DND-41 (cell line): ENCODE results near the gene SLC2A10.

Experiments
- ATAC-seq: fragments of 200-7000 bp; cut with Tn5 transposase; 3 replicates; pipeline ENCODE4 v1.9.1; 2021; ENCODE audit warnings: low read depth; ENCODE audit not compliant: insufficient read depth
- DNase-seq: peaks from one replicate; pipeline ENCODE4 v3.0.0-alpha.2; 2020
- H2AFZ ChIP-seq: 2 replicates; pipeline ENCODE4 v1.6.0; 2012; ENCODE audit warnings: low read depth, low read length
- H3K27ac ChIP-seq: 2 replicates; pipeline ENCODE4 v1.5.1; 2012; ENCODE audit warnings: low read length, inconsistent platforms
- H3K27me3 ChIP-seq: fragments of 200-600 bp; sonication (generic); 2 replicates; pipeline ENCODE4 v1.6.0; 2012; ENCODE audit warnings: low read length, mild to moderate bottlenecking, inconsistent platforms; ENCODE audit not compliant: insufficient read depth, poor library complexity
- H3K36me3 ChIP-seq: 2 replicates; pipeline ENCODE4 v1.5.1; 2012; ENCODE audit warnings: low read length, inconsistent platforms; ENCODE audit not compliant: insufficient read depth
- H3K4me1 ChIP-seq: 2 replicates; pipeline ENCODE4 v1.5.1; 2012; ENCODE audit warnings: mild to moderate bottlenecking, low read length; ENCODE audit not compliant: insufficient read depth
- H3K4me2 ChIP-seq: 2 replicates; pipeline ENCODE4 v1.6.0; 2012; ENCODE audit warnings: mild to moderate bottlenecking, moderate library complexity, low read length, inconsistent platforms; ENCODE audit not compliant: insufficient read depth
- H3K4me3 ChIP-seq, 2 experiments: fragments of 200-600 bp in 1 of 2; shearing (Covaris generic) in 1 of 2; 2 replicates each; pipeline ENCODE4 v1.5.1; 2012 to 2016; ENCODE audit warnings: inconsistent platforms in 2 of 2, low read length in 2 of 2, mild to moderate bottlenecking in 2 of 2, low read depth in 1 of 2, moderate library complexity in 1 of 2
- H3K79me2 ChIP-seq: 2 replicates; pipeline ENCODE4 v1.6.0; 2012; ENCODE audit warnings: low read length, inconsistent platforms; ENCODE audit not compliant: insufficient read depth
- H3K9ac ChIP-seq: 2 replicates; pipeline ENCODE4 v1.6.0; 2012; ENCODE audit warnings: low read depth, mild to moderate bottlenecking, inconsistent platforms, low read length, moderate library complexity
- H3K9me3 ChIP-seq: 2 replicates; pipeline ENCODE4 v1.5.1; 2012; ENCODE audit warnings: low read length, moderate library complexity, mild to moderate bottlenecking, inconsistent platforms; ENCODE audit not compliant: insufficient read depth, severe bottlenecking
- H4K20me1 ChIP-seq: 2 replicates; pipeline ENCODE4 v1.6.0; 2012; ENCODE audit warnings: low read length; ENCODE audit not compliant: insufficient read depth
- EZH2 ChIP-seq: IDR thresholded peaks from 3 replicates; pipeline ENCODE4 v1.6.1; 2012; ENCODE audit warnings: borderline replicate concordance, low read depth, mild to moderate bottlenecking, moderate library complexity, low read length, inconsistent platforms; ENCODE audit not compliant: severe bottlenecking
- TF ChIP-seq, protein P1 (sequence below): IDR thresholded peaks from 2 replicates; pipeline ENCODE4 v1.5.1; 2012; ENCODE audit warnings: borderline replicate concordance, low read length, moderate library complexity, mild to moderate bottlenecking; ENCODE audit not compliant: poor library complexity, severe bottlenecking; ENCODE audit errors: extremely low read depth

SLC2A10 gene

DNA sequence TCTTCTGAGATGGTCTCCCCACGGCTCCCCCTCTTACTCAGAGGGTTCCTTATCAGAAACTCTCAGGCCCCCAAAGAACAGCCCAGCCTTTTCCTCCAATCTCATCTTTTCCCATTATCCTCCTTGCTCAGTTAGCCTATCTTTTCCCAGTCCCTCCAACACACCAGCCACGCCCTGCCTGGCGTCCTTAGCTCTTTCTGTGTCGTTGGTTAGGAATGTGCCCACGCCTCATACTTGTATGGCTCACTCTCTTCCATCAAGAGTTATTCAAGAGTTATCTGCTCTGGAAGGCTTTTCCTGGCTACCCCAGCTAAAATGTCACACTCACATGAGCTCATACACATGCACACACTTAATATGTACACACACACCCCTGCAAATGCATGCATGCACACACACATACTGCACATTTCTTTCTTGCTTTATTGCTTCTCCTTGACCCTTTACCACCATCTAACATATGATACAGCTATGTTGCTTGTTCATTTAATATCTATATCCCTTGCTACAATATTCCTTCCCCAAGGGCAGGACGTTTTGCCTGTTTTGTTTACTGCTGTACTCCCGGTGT lies 37.6 kb downstream of the SLC2A10 start:
- ATAC-seq = no peak

DNA sequence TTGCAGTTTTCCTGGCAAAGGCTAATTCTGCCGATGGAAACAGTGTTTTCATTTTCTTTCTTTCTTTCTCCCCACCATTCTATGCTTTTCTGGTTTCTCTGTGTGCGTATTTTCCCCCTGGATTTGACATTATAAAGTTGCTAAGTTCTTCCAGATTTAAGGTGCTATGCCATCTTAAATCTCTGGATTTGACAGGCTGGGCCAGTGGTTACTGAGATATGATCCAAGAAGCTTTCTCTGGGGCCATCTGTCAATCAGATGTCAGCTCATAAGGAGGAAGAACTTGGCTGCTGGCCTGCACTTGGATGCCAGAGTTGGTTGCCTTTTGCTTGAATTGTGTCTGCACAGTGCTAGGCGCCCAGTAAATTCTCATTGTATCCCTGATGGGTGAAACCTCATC lies 39.7 kb downstream of the SLC2A10 start:
- Histone ChIP-seq H3K4me2 (no peak overlapping the region), H3K4me3 (no peak overlapping the region), H3K4me1 (no peaks in the 10 kb centered on the region), H3K27me3 (peaks cover 10% of the 10 kb centered on the region), H2AFZ (no peak overlapping the region), H4K20me1 (0 out of 2 replicates have a peak, but pooled peaks cover 3% of the 10 kb centered on the region), H3K9ac (no peak overlapping the region), H3K36me3 (no peaks in the 10 kb centered on the region), H3K9me3 (no peaks in the 10 kb centered on the region), H3K27ac (no peak overlapping the region), H3K79me2 (no peaks in the 10 kb centered on the region)
- no peak for TF ChIP-seq EZH2
- TF ChIP-seq, protein P1, sequence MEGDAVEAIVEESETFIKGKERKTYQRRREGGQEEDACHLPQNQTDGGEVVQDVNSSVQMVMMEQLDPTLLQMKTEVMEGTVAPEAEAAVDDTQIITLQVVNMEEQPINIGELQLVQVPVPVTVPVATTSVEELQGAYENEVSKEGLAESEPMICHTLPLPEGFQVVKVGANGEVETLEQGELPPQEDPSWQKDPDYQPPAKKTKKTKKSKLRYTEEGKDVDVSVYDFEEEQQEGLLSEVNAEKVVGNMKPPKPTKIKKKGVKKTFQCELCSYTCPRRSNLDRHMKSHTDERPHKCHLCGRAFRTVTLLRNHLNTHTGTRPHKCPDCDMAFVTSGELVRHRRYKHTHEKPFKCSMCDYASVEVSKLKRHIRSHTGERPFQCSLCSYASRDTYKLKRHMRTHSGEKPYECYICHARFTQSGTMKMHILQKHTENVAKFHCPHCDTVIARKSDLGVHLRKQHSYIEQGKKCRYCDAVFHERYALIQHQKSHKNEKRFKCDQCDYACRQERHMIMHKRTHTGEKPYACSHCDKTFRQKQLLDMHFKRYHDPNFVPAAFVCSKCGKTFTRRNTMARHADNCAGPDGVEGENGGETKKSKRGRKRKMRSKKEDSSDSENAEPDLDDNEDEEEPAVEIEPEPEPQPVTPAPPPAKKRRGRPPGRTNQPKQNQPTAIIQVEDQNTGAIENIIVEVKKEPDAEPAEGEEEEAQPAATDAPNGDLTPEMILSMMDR = no peak
- DNase-seq (no peak), ATAC-seq (no peak)

More for the DNA sequence above, 37.6 kb downstream of the SLC2A10 start:
- TF ChIP-seq, protein P1 = no peak
- TF ChIP-seq EZH2 = no peak
- H3K4me3 ChIP-seq = no peak overlapping the region
- no peaks in the 10 kb centered on the region for H3K9me3 ChIP-seq
- no peaks in the 10 kb centered on the region for H3K4me1 ChIP-seq
- no peaks in the 10 kb centered on the region for H3K36me3 ChIP-seq
- no peak overlapping the region for H3K9ac ChIP-seq
- H3K27me3 ChIP-seq = peaks cover 21% of the 10 kb centered on the region
- H3K27ac ChIP-seq = no peak overlapping the region
- H3K79me2 ChIP-seq = no peaks in the 10 kb centered on the region
- no peaks in the 10 kb centered on the region for H4K20me1 ChIP-seq
- DNase-seq = no peak
- H2AFZ ChIP-seq = no peak overlapping the region
- no peak overlapping the region for H3K4me2 ChIP-seq

DNA sequence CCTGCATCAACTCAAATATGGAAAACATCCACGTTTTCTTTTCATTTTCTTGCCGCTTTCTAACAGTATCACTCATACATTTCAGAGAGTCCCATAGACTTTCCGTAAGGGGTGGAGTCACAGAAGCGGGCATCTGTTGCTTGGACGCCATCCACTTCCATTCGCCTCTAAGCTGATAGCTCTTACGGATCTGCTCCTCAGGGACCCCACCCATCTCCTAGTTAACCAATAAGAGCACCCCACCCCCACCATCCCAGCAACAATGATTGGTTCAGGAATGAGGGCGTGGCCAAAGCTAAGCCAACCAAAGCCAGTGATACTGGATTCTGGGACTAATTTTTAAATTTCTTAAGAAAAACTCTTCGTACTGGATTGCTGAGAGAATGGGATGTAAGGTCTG lies 42.4 kb downstream of the SLC2A10 start:
- Histone ChIP-seq H3K4me1 (no peaks in the 10 kb centered on the region), H3K36me3 (no peaks in the 10 kb centered on the region), H3K9ac (no peak overlapping the region), H2AFZ (no peak overlapping the region), H3K4me2 (no peak overlapping the region), H3K27me3 (peaks cover 5% of the 10 kb centered on the region), H3K4me3 (no peak overlapping the region), H4K20me1 (0 out of 2 replicates have a peak, but pooled peaks cover 3% of the 10 kb centered on the region), H3K79me2 (no peaks in the 10 kb centered on the region), H3K27ac (no peak overlapping the region), H3K9me3 (no peaks in the 10 kb centered on the region)
- DNase-seq (no peak), ATAC-seq (no peak)
- TF ChIP-seq, protein P1 = no peak
- TF ChIP-seq EZH2 = no peak

DNA sequence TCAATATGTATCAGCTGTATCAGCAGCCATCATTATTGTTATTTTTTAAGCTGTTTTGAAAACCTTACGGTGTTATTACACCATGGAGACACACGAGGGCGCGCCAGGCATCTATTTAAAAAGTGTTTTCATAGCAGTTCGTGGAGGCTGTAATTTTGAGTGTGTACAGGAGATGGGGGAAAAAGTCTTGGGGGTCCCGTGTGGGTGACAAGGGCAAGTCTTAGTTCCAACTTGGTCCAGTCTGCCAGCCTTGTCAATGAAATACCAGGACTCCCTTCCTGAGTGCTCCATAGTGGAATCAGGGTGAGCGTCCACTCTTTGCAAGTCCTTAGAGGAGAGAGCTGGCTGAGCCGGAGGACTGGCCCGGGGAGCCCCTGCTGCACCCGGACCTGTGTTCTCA lies 43.3 kb downstream of the SLC2A10 start:
- no peaks in the 10 kb centered on the region for H3K27me3 ChIP-seq
- peaks cover 3% of the 10 kb centered on the region; the same call in 1 of the 2 replicates for H4K20me1 ChIP-seq
- peak; percentile 65 for DNase-seq
- H3K27ac ChIP-seq = no peak overlapping the region
- 0 out of 2 replicates have a peak, but pooled peaks cover under 1% of the 10 kb centered on the region for H3K4me1 ChIP-seq
- H3K9me3 ChIP-seq = no peaks in the 10 kb centered on the region
- H3K79me2 ChIP-seq = no peaks in the 10 kb centered on the region
- no peaks in the 10 kb centered on the region for H3K36me3 ChIP-seq
- no peak overlapping the region for H3K4me2 ChIP-seq
- no peak for TF ChIP-seq EZH2
- TF ChIP-seq, protein P1 = peak; percentile 83
- no peak overlapping the region for H3K9ac ChIP-seq
- no peak overlapping the region for H2AFZ ChIP-seq
- H3K4me3 ChIP-seq = no peak overlapping the region
- ATAC-seq = 0 out of 3 replicates have a peak, but pooled peaks have one; percentile 27
